Kidney (tissue), 14 donors: ENCODE results near the gene MIGA2. TPM values are rescaled to one million over a fixed set of nuclear protein-coding genes. Genes with fewer than 3 reads are reported as not detected.

ENCODE experiments used
- DNase-seq, 5 donors: peaks; one replicate each; pipeline ENCODE4 v3.0.0-alpha.2; 2013 to 2020
- FAIRE-seq: peaks from 2 replicates; lab custom pipeline; 2012; peaks lifted over from hg19 to GRCh38; lab: Jason Lieb, UNC
- H3K27ac ChIP-seq, 2 donors: one replicate each; pipeline ENCODE4 v1.7.0; 2013; ENCODE audit warnings: low read depth in 2 of 2, low read length in 2 of 2, inconsistent platforms in 1 of 2
- H3K27me3 ChIP-seq: one replicate; pipeline ENCODE4 v1.7.1; 2013; ENCODE audit warnings: low read length, inconsistent platforms; ENCODE audit not compliant: control insufficient read depth, insufficient read depth
- H3K36me3 ChIP-seq, 3 donors: one replicate each; pipeline versions ENCODE4 v1.7.0 to v1.7.1; 2013; ENCODE audit warnings: low read length in 3 of 3, control low read depth in 1 of 3, inconsistent platforms in 1 of 3; ENCODE audit not compliant: insufficient read depth in 3 of 3, control insufficient read depth in 2 of 3
- H3K4me1 ChIP-seq, 3 donors: one replicate each; pipeline versions ENCODE4 v1.7.0 to v1.7.1; 2013; ENCODE audit warnings: low read length in 3 of 3, inconsistent platforms in 1 of 3, low read depth in 1 of 3; ENCODE audit not compliant: control insufficient read depth in 2 of 3, insufficient read depth in 2 of 3
- H3K4me3 ChIP-seq, 3 donors: one replicate each; pipeline versions ENCODE4 v1.7.0 to v1.8.1; 2013; ENCODE audit warnings: low read length in 3 of 3, control low read depth in 1 of 3, inconsistent platforms in 1 of 3
- H3K9ac ChIP-seq, 3 donors: one replicate each; pipeline versions ENCODE4 v1.7.0 to v1.7.1; 2013; ENCODE audit warnings: low read length in 3 of 3, control low read depth in 1 of 3, inconsistent platforms in 1 of 3
- H3K9me3 ChIP-seq, 3 donors: one replicate each; pipeline versions ENCODE4 v1.7.0 to v1.7.1; 2013; ENCODE audit warnings: low read length in 3 of 3, control low read depth in 1 of 3, inconsistent platforms in 1 of 3; ENCODE audit not compliant: control insufficient read depth in 2 of 3, insufficient read depth in 1 of 3
- CTCF ChIP-seq: IDR thresholded peaks from 3 replicates; pipeline ENCODE4 v1.5.1; 2012; ENCODE audit warnings: mild to moderate bottlenecking, moderate library complexity, borderline replicate concordance; ENCODE audit not compliant: insufficient read depth; ENCODE audit errors: extremely low read depth
- intact Hi-C: fragments of 100-400 bp; cut with DNase I; formaldehyde crosslinking; loops from one replicate; pipeline ENCODE4 v1.11.1; 2022
- polyA plus RNA-seq: library from polyadenylated mRNA; stranded (reverse); fragments of 350-450 nt; fragmentation: Illumina TruSeq; extraction: RNeasy Lipid Tissue Mini Kit (QIAGEN cat#74804); gene quantifications from one replicate; pipeline ENCODE4 v1.2.3, GENCODE V29; 2014; ENCODE audit warnings: low read depth, low replicate concordance; ENCODE audit not compliant: insufficient read depth
- total RNA-seq: library from RNA; stranded (reverse); fragmentation: NEBNext Ultra II Directional; extraction: Animal tissue kit (Norgen Biotek cat#: 25700); gene quantifications from one replicate; pipeline ENCODE4 v1.2.1, GENCODE V29; 2021
- donor health status: control.
- donor health status: control.
- donor health status: control.
- donor health status: control.
- donor health status: control.
- donor health status: DM: yes; HTN: yes; CAD: no.
- donor health status: Normal renal cell carcinoma (clear cell type).

MIGA2 gene
- total and polyA plus RNA-seq, 2 donors from 2014 or later, result 26.1 to 29.9 TPM

- DNase-seq (no peak), FAIRE-seq (no peak)
- Histone ChIP-seq H3K9ac (no peak overlapping the region), H3K27me3 (no peaks in the 10 kb centered on the region), H3K9me3 (no peaks in the 10 kb centered on the region), H3K4me3 (no peak overlapping the region), H3K4me1 (no peaks in the 10 kb centered on the region), H3K36me3 (peaks cover 0 to 29% (median 12%) of the 10 kb centered on the region in 3 donors), H3K27ac (no peak overlapping the region)
- intact Hi-C loops, result no loop called here
- no peak for TF ChIP-seq CTCF
These were observed 26.6 kb downstream of the MIGA2 start for GRCh38 chr9:129063061-129063460.

GRCh38 chr9:129064499-129064908 is 28.1 kb downstream of the MIGA2 start:
- DNase-seq, result no peak
- Histone ChIP-seq H3K27ac (no peak overlapping the region), H3K27me3 (no peaks in the 10 kb centered on the region), H3K36me3 (peaks cover 0 to 28% (median 4%) of the 10 kb centered on the region in 3 donors), H3K9me3 (no peaks in the 10 kb centered on the region), H3K9ac (no peak overlapping the region), H3K4me3 (no peak overlapping the region), H3K4me1 (no peaks in the 10 kb centered on the region)
- intact Hi-C loops, result no loop called here
- no peak for FAIRE-seq
- no peak for TF ChIP-seq CTCF

- FAIRE-seq (no peak), DNase-seq (no peak)
- Histone ChIP-seq H3K9ac (no peak overlapping the region), H3K27ac (no peak overlapping the region), H3K36me3 (peaks cover 0 to 21% (median 0%) of the 10 kb centered on the region in 3 donors), H3K27me3 (no peaks in the 10 kb centered on the region), H3K4me3 (no peak overlapping the region), H3K4me1 (peaks cover 0 to 2% (median 0%) of the 10 kb centered on the region in 3 donors), H3K9me3 (no peaks in the 10 kb centered on the region)
- TF ChIP-seq CTCF, result no peak
- intact Hi-C loops, result no loop called here
These were observed 31.7 kb downstream of the MIGA2 start for GRCh38 chr9:129068110-129068509.
